Kidney (tissue), 14 donors: ENCODE data around the gene MYH11. TPM values are rescaled to one million over a fixed set of nuclear protein-coding genes. Genes with fewer than 3 reads are reported as not detected.

ENCODE experiments used
- DNase-seq, 5 donors: peaks; one replicate each; pipeline ENCODE4 v3.0.0-alpha.2; 2013 to 2020
- FAIRE-seq: peaks from 2 replicates; lab custom pipeline; 2012; peaks lifted over from hg19 to GRCh38; lab: Jason Lieb, UNC
- H3K27ac ChIP-seq, 2 donors: one replicate each; pipeline ENCODE4 v1.7.0; 2013; ENCODE audit warnings: low read depth in 2 of 2, low read length in 2 of 2, inconsistent platforms in 1 of 2
- H3K27me3 ChIP-seq: one replicate; pipeline ENCODE4 v1.7.1; 2013; ENCODE audit warnings: low read length, inconsistent platforms; ENCODE audit not compliant: control insufficient read depth, insufficient read depth
- H3K36me3 ChIP-seq, 3 donors: one replicate each; pipeline versions ENCODE4 v1.7.0 to v1.7.1; 2013; ENCODE audit warnings: low read length in 3 of 3, control low read depth in 1 of 3, inconsistent platforms in 1 of 3; ENCODE audit not compliant: insufficient read depth in 3 of 3, control insufficient read depth in 2 of 3
- H3K4me1 ChIP-seq, 3 donors: one replicate each; pipeline versions ENCODE4 v1.7.0 to v1.7.1; 2013; ENCODE audit warnings: low read length in 3 of 3, inconsistent platforms in 1 of 3, low read depth in 1 of 3; ENCODE audit not compliant: control insufficient read depth in 2 of 3, insufficient read depth in 2 of 3
- H3K4me3 ChIP-seq, 3 donors: one replicate each; pipeline versions ENCODE4 v1.7.0 to v1.8.1; 2013; ENCODE audit warnings: low read length in 3 of 3, control low read depth in 1 of 3, inconsistent platforms in 1 of 3
- H3K9ac ChIP-seq, 3 donors: one replicate each; pipeline versions ENCODE4 v1.7.0 to v1.7.1; 2013; ENCODE audit warnings: low read length in 3 of 3, control low read depth in 1 of 3, inconsistent platforms in 1 of 3
- H3K9me3 ChIP-seq, 3 donors: one replicate each; pipeline versions ENCODE4 v1.7.0 to v1.7.1; 2013; ENCODE audit warnings: low read length in 3 of 3, control low read depth in 1 of 3, inconsistent platforms in 1 of 3; ENCODE audit not compliant: control insufficient read depth in 2 of 3, insufficient read depth in 1 of 3
- CTCF ChIP-seq: IDR thresholded peaks from 3 replicates; pipeline ENCODE4 v1.5.1; 2012; ENCODE audit warnings: mild to moderate bottlenecking, moderate library complexity, borderline replicate concordance; ENCODE audit not compliant: insufficient read depth; ENCODE audit errors: extremely low read depth
- intact Hi-C: fragments of 100-400 bp; cut with DNase I; formaldehyde crosslinking; loops from one replicate; pipeline ENCODE4 v1.11.1; 2022
- polyA plus RNA-seq: library from polyadenylated mRNA; stranded (reverse); fragments of 350-450 nt; fragmentation: Illumina TruSeq; extraction: RNeasy Lipid Tissue Mini Kit (QIAGEN cat#74804); gene quantifications from one replicate; pipeline ENCODE4 v1.2.3, GENCODE V29; 2014; ENCODE audit warnings: low read depth, low replicate concordance; ENCODE audit not compliant: insufficient read depth
- total RNA-seq: library from RNA; stranded (reverse); fragmentation: NEBNext Ultra II Directional; extraction: Animal tissue kit (Norgen Biotek cat#: 25700); gene quantifications from one replicate; pipeline ENCODE4 v1.2.1, GENCODE V29; 2021
- donor health status: control.
- donor health status: control.
- donor health status: control.
- donor health status: control.
- donor health status: control.
- donor health status: DM: yes; HTN: yes; CAD: no.
- donor health status: Normal renal cell carcinoma (clear cell type).

The MYH11 gene
- total and polyA plus RNA-seq, 2 donors from 2014 or later, result 40.2 to 175 TPM

DNA sequence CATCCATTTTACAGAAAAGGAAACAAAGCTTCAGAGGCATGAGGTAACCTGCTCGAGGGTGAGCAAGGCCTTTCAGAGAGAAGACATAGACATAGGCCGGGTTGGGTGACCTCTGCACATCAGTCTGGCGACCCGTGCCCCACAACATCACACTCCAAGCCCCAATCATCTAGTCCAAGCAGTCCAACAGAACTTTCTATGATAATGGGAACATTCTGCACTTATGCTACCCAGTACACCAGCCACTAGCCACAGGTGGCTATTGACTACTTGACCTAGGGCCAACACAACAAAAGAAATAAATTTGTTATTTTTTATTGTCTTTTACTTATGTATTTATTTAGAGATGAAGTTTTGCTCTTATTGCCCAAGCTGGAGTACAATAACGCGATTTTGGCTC lies 20.8 kb downstream of the MYH11 start:
- H3K9ac ChIP-seq, result no peak overlapping the region
- intact Hi-C loops, result no loop called here
- no peak overlapping the region for H3K27ac ChIP-seq
- no peaks in the 10 kb centered on the region for H3K36me3 ChIP-seq
- H3K27me3 ChIP-seq, result no peaks in the 10 kb centered on the region
- H3K4me3 ChIP-seq, result no peak overlapping the region
- no peaks in the 10 kb centered on the region for H3K9me3 ChIP-seq
- no peak for TF ChIP-seq CTCF
- no peaks in the 10 kb centered on the region for H3K4me1 ChIP-seq
- no peak for FAIRE-seq
- DNase-seq, result no peak

DNA sequence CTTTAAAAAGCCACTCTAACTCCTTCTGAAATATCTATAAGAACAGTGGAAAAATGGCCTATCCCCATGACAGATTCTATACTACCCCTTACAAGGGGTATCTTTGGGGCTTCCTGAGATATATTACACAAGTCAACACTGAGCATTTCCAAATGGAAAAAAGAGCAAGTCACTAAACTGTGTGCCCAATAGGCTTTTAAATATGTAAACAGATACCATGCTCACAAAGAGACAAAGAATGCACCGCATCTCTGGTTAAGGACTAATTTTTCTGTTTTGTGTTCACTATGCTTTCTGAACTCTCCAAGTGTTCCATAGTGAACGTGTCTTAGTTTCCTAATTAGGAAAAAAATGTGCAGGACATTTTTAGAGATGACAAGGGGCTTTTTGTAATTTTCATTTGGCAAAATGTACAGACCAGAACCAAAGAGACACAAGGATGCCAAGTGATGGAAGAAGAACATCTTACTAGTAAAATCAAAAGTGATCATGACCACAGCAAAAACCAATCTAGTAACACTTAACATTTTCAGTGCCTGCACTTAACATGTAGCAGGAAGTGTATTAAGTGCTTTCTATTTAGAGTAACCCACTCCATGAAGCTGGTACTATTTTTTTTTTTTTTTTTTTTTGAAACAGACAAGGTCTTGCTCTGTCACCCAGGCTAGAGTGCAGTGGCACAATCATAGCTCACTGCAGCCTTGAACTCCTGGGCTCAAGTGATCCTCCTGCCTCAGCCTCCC lies 21.5 kb downstream of the MYH11 start:
- Histone ChIP-seq H3K4me1 (no peaks in the 10 kb centered on the region), H3K27me3 (no peaks in the 10 kb centered on the region), H3K9ac (no peak overlapping the region), H3K36me3 (no peaks in the 10 kb centered on the region), H3K9me3 (no peaks in the 10 kb centered on the region), H3K27ac (no peak overlapping the region), H3K4me3 (no peak overlapping the region)
- no peak for FAIRE-seq
- no peak for TF ChIP-seq CTCF
- intact Hi-C loops, result no loop called here
- no peak for DNase-seq

- Histone ChIP-seq H3K4me3 (no peak overlapping the region), H3K27ac (no peak overlapping the region), H3K36me3 (no peaks in the 10 kb centered on the region), H3K4me1 (no peaks in the 10 kb centered on the region), H3K9ac (no peak overlapping the region), H3K27me3 (no peaks in the 10 kb centered on the region), H3K9me3 (no peaks in the 10 kb centered on the region)
- DNase-seq (no peak), FAIRE-seq (no peak)
- intact Hi-C loops, result no loop called here
- TF ChIP-seq CTCF, result no peak
These were observed 22.3 kb downstream of the MYH11 start for GRCh38 chr16:15834502-15834901.
